ENCODE measurements around the gene NLRP9.

GRCh38 chr19:55667511-55667910, 70.7 kb downstream of the NLRP9 start:
- TF ChIP-seq, protein P1, sequence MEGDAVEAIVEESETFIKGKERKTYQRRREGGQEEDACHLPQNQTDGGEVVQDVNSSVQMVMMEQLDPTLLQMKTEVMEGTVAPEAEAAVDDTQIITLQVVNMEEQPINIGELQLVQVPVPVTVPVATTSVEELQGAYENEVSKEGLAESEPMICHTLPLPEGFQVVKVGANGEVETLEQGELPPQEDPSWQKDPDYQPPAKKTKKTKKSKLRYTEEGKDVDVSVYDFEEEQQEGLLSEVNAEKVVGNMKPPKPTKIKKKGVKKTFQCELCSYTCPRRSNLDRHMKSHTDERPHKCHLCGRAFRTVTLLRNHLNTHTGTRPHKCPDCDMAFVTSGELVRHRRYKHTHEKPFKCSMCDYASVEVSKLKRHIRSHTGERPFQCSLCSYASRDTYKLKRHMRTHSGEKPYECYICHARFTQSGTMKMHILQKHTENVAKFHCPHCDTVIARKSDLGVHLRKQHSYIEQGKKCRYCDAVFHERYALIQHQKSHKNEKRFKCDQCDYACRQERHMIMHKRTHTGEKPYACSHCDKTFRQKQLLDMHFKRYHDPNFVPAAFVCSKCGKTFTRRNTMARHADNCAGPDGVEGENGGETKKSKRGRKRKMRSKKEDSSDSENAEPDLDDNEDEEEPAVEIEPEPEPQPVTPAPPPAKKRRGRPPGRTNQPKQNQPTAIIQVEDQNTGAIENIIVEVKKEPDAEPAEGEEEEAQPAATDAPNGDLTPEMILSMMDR (IDR thresholded peaks at IDR 0.05): no peak
- TF ChIP-seq GATA3 (IDR thresholded peaks at IDR 0.05; ENCODE audit: borderline replicate concordance) (no peak), RNF2 (IDR thresholded peaks at IDR 0.05; ENCODE audit: borderline replicate concordance, low read depth) (no peak), MAZ (IDR thresholded peaks at IDR 0.05; ENCODE audit: borderline replicate concordance, low read depth, low read length) (no peak), CHD2 (IDR thresholded peaks at IDR 0.05; ENCODE audit: low read length, partially characterized antibody) (no peak), MAFK (IDR thresholded peaks at IDR 0.05; ENCODE audit: partially characterized antibody) (no peak), RCOR1 (IDR thresholded peaks at IDR 0.05; ENCODE audit: low read depth, low read length) (no peak), NPAS2 (CRISPR knock-in tag; IDR thresholded peaks at IDR 0.05; ENCODE audit: borderline replicate concordance) (no peak), EP300 (IDR thresholded peaks at IDR 0.05) (no peak), HDAC2 (IDR thresholded peaks at IDR 0.05) (no peak), POLR2A (IDR thresholded peaks at IDR 0.05; ENCODE audit: low read length) (no peak), BHLHE40 (IDR thresholded peaks at IDR 0.05; ENCODE audit: low read depth, low read length) (no peak), FOSL2 (IDR thresholded peaks at IDR 0.05) (no peak), FOSL2 (CRISPR knock-in tag; IDR thresholded peaks at IDR 0.05) (no peak)

Measured in A549 (cell line).